Neural cell (in vitro differentiated cells): ENCODE results near the gene HSDL2. TPM values are rescaled to one million over a fixed set of nuclear protein-coding genes. Genes with fewer than 3 reads are reported as not detected.

ENCODE experiments used
- polyA plus RNA-seq: library from polyadenylated mRNA; depleted of rRNA; stranded (reverse); fragments of >200 nt; gene quantifications from 2 replicates; pipeline ENCODE4 v1.2.3, GENCODE V29; 2014

HSDL2 gene
- polyA plus RNA-seq, 1 donor from 2014 or later, result 9.0 TPM

Other genes with a start within 250 kb of the HSDL2 start
- gene SUSD1, start 204.8 kb upstream of the HSDL2 start, polyA plus RNA-seq, result 2.0 TPM in 2 replicates
- 29.7 and 36.1 TPM in 2 replicates for gene PTBP3, start 46.5 kb upstream of the HSDL2 start, polyA plus RNA-seq
- gene KIAA1958, start 106.7 kb downstream of the HSDL2 start, polyA plus RNA-seq, result 8.4 and 8.7 TPM in 2 replicates